Activated CD4-positive, alpha-beta T cell treated with anti-CD3 and anti-CD28 coated beads, Interleukin-2, amount 10 ng/mL, durations not matched to agents 24 days and 14 days (primary cell): Measurements from ENCODE around the gene GRID2. TPM values are rescaled to one million over a fixed set of nuclear protein-coding genes. Genes with fewer than 3 reads are reported as not detected.

Source experiments
- DNase-seq: peaks from one replicate; pipeline ENCODE4 v3.0.0; 2022
- H3K27ac Mint-ChIP-seq: one replicate; pipeline ENCODE4 v1.8.0; 2022; ENCODE audit warnings: mild to moderate bottlenecking, mixed read lengths
- H3K27me3 Mint-ChIP-seq: one replicate; pipeline ENCODE4 v1.8.0; 2022; ENCODE audit warnings: mixed read lengths
- H3K36me3 Mint-ChIP-seq: one replicate; pipeline ENCODE4 v1.8.0; 2022; ENCODE audit warnings: low read depth, mild to moderate bottlenecking, mixed read lengths
- H3K4me1 Mint-ChIP-seq: one replicate; pipeline ENCODE4 v1.8.0; 2021; ENCODE audit warnings: mixed read lengths
- H3K4me3 Mint-ChIP-seq: one replicate; pipeline ENCODE4 v1.8.0; 2022; ENCODE audit warnings: mild to moderate bottlenecking, moderate library complexity, mixed read lengths
- H3K9me3 Mint-ChIP-seq: one replicate; pipeline ENCODE4 v1.8.0; 2021; ENCODE audit warnings: mixed read lengths
- intact Hi-C: fragments of 100-400 bp; cut with micrococcal nuclease; formaldehyde crosslinking; loops from one replicate; pipeline ENCODE4 v1.15.1; 2023
- total RNA-seq: library from RNA; stranded (reverse); gene quantifications from 2 replicates; pipeline ENCODE4 v1.2.3, GENCODE V29; 2022

GRID2 gene
- total RNA-seq, 1 donor from 2014 or later, result not detected

- no peak overlapping the region for H3K27ac Mint-ChIP-seq
- no peaks in the 10 kb centered on the region for H3K36me3 Mint-ChIP-seq
- no peaks in the 10 kb centered on the region for H3K4me1 Mint-ChIP-seq
- no peaks in the 10 kb centered on the region for H3K27me3 Mint-ChIP-seq
- H3K4me3 Mint-ChIP-seq, result no peak overlapping the region
- intact Hi-C loops, result no loop called here
- DNase-seq, result no peak
- H3K9me3 Mint-ChIP-seq, result no peaks in the 10 kb centered on the region
These were observed 374.0 kb downstream of the GRID2 start for GRCh38 chr4:92677805-92678204.

- H3K27ac Mint-ChIP-seq, result no peak overlapping the region
- H3K4me1 Mint-ChIP-seq, result no peaks in the 10 kb centered on the region
- no peak for DNase-seq
- no peaks in the 10 kb centered on the region for H3K36me3 Mint-ChIP-seq
- no peak overlapping the region for H3K4me3 Mint-ChIP-seq
- H3K27me3 Mint-ChIP-seq, result no peaks in the 10 kb centered on the region
- no peaks in the 10 kb centered on the region for H3K9me3 Mint-ChIP-seq
- intact Hi-C loops, result no loop called here
These were observed 374.5 kb downstream of the GRID2 start for GRCh38 chr4:92678292-92678691.

- Mint-ChIP-seq H3K4me1 (no peaks in the 10 kb centered on the region), H3K9me3 (no peaks in the 10 kb centered on the region), H3K27ac (no peak overlapping the region), H3K27me3 (no peaks in the 10 kb centered on the region), H3K4me3 (no peak overlapping the region), H3K36me3 (no peaks in the 10 kb centered on the region)
- no peak for DNase-seq
- intact Hi-C loops, result no loop called here
These were observed 375.4 kb downstream of the GRID2 start for GRCh38 chr4:92679149-92679548.

DNA sequence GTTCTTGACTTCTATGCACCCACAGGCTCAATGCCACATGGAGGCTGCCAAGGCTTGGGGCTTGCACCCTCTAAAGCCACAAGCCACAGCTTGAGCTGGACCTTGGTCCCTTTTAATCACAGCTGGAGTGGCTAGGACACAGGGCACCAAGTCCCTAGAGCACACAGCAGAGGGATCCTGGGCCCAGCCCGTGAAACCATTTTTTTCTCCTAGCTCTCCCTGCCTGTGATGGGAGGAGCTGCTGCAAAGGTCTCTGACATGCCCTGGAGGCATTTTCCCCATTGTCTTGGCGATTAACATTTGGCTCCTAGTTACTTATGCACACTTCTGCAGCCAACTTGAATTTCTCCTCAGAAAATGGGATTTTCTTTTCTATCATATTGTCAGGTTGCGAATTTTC is 410.9 kb downstream of the GRID2 start:
- intact Hi-C loops, result no loop called here
- Mint-ChIP-seq H3K36me3 (no peaks in the 10 kb centered on the region), H3K27me3 (no peaks in the 10 kb centered on the region), H3K9me3 (peaks cover 7% of the 10 kb centered on the region), H3K4me1 (no peaks in the 10 kb centered on the region), H3K27ac (no peak overlapping the region), H3K4me3 (no peak overlapping the region)
- no peak for DNase-seq

DNA sequence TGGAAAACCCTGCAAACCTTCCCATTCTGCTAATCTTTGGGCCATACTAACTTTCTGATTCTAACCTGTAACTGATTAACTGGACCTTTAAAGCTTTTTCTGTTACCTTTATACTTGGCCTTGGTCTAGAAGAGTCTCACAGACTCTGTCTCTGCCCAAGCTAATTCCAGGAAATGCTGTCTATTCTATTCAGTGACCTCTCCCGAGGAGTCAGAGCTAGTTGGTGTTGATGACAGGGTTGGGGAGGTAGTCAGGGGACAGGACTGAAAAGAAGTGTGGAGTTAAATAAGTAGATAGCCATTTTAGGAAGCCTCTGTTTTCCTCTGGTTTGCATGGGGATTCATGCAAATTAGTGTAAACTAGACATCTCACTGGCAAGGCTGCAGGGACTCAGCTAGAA is 429.5 kb downstream of the GRID2 start:
- intact Hi-C loops, result no loop called here
- Mint-ChIP-seq H3K27ac (no peak overlapping the region), H3K4me1 (no peaks in the 10 kb centered on the region), H3K4me3 (no peak overlapping the region), H3K9me3 (no peaks in the 10 kb centered on the region), H3K27me3 (no peaks in the 10 kb centered on the region), H3K36me3 (no peaks in the 10 kb centered on the region)
- no peak for DNase-seq

- intact Hi-C loops, result no loop called here
- Mint-ChIP-seq H3K27me3 (no peaks in the 10 kb centered on the region), H3K9me3 (no peaks in the 10 kb centered on the region), H3K27ac (no peak overlapping the region), H3K4me1 (no peaks in the 10 kb centered on the region), H3K4me3 (no peak overlapping the region), H3K36me3 (no peaks in the 10 kb centered on the region)
- no peak for DNase-seq
These were observed 431.4 kb downstream of the GRID2 start for GRCh38 chr4:92735025-92735665.

GRCh38 chr4:92760433-92760832 is 456.7 kb downstream of the GRID2 start:
- Mint-ChIP-seq H3K4me1 (no peaks in the 10 kb centered on the region), H3K27ac (no peak overlapping the region), H3K9me3 (no peaks in the 10 kb centered on the region), H3K4me3 (no peak overlapping the region), H3K27me3 (no peaks in the 10 kb centered on the region), H3K36me3 (no peaks in the 10 kb centered on the region)
- intact Hi-C loops, result no loop called here
- DNase-seq, result no peak

DNA sequence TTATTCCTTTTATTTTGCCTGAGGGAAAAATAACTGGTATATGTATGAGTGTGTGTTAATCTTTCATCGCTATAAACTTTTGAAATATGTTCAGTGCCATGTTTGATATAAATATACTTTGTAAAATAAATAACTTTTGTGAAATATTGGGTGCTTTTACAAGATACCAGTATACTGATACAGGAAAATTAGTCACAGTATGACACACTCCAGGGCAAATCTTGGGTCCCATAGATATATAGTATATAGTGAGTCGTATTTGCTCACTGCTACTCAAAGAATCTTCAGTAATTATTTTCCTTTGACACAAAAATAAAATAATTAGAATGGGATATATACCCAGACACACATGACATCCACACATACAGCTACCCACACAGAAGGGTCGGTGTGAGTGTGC is 472.3 kb downstream of the GRID2 start:
- intact Hi-C loops, result no loop called here

DNA sequence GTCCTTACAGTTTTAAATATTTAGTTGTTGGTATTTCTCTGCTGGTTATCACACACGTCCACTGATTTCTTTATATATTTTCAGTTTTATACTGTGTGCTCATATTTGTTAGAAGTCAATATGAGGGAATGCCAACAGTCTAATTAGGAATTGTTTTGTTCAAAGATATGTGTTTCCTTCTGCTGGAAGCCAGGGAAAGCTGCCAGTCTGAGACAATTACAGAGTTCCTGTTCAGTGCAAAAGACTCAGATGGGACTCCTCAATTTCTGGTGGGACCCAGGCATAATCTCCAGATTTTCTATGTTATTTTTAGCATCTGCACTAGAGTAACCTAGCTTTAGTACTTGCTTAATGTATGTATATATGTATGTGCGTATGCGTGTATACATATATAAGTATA is 486.0 kb downstream of the GRID2 start:
- intact Hi-C loops, result no loop called here
- no peak for DNase-seq
- no peaks in the 10 kb centered on the region for H3K27me3 Mint-ChIP-seq
- peaks cover 3% of the 10 kb centered on the region for H3K9me3 Mint-ChIP-seq
- no peak overlapping the region for H3K4me3 Mint-ChIP-seq
- no peak overlapping the region for H3K27ac Mint-ChIP-seq
- H3K4me1 Mint-ChIP-seq, result no peaks in the 10 kb centered on the region
- no peaks in the 10 kb centered on the region for H3K36me3 Mint-ChIP-seq

More for the DNA sequence above, 472.3 kb downstream of the GRID2 start:
- Mint-ChIP-seq H3K9me3 (no peaks in the 10 kb centered on the region), H3K27me3 (no peaks in the 10 kb centered on the region), H3K36me3 (no peaks in the 10 kb centered on the region), H3K4me3 (no peak overlapping the region), H3K27ac (no peak overlapping the region), H3K4me1 (no peaks in the 10 kb centered on the region)
- no peak for DNase-seq

- intact Hi-C loops, result no loop called here
- Mint-ChIP-seq H3K4me3 (no peak overlapping the region), H3K9me3 (peaks cover 3% of the 10 kb centered on the region), H3K4me1 (no peaks in the 10 kb centered on the region), H3K27ac (no peak overlapping the region), H3K36me3 (no peaks in the 10 kb centered on the region), H3K27me3 (no peaks in the 10 kb centered on the region)
- DNase-seq, result no peak
These were observed 488.2 kb downstream of the GRID2 start for GRCh38 chr4:92791871-92792440.

DNA sequence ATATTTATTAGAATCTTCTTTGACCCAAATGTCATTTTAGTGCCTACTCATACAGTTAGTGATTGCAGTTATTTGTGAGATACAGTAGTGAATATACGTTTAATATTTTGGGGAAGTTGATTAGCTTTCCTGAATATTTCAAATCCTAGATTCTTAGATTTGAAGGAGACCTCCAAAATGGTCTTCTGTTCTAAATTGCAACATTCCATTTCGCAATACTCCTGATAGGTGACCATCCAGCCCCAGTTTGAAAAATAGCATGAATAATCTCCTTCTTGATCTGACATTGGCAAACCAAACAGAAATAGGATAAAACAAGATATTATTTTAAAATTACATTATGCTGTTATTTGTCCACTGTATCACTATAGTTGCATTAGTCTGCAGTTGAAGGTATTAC is 505.6 kb downstream of the GRID2 start:
- Mint-ChIP-seq H3K36me3 (no peaks in the 10 kb centered on the region), H3K9me3 (no peaks in the 10 kb centered on the region), H3K27ac (no peak overlapping the region), H3K27me3 (no peaks in the 10 kb centered on the region), H3K4me3 (no peak overlapping the region), H3K4me1 (no peaks in the 10 kb centered on the region)
- DNase-seq, result no peak
- intact Hi-C loops, result no loop called here

GRCh38 chr4:92812652-92813051 is 508.9 kb downstream of the GRID2 start:
- no peak for DNase-seq
- no peaks in the 10 kb centered on the region for H3K9me3 Mint-ChIP-seq
- intact Hi-C loops, result no loop called here
- H3K4me1 Mint-ChIP-seq, result no peaks in the 10 kb centered on the region
- no peak overlapping the region for H3K27ac Mint-ChIP-seq
- no peaks in the 10 kb centered on the region for H3K27me3 Mint-ChIP-seq
- no peaks in the 10 kb centered on the region for H3K36me3 Mint-ChIP-seq
- H3K4me3 Mint-ChIP-seq, result no peak overlapping the region

DNA sequence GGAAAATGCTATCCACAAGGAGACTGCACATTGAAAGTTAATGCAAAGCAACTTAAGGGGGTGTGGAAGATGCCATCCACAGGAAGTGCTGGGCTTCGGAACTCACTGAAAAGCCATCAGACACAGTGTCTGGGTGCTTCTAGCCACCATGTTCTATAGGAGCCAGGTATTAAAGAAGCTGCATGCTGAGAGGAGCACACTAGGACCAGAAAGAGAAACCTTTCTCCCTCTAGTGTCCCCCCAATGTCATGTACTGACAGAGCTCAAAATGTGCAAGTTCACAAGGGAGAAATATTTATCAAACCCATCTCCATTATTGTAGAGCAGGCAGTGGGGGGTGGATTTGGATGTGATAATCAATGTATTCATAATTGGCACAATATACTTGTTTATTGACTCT is 510.9 kb downstream of the GRID2 start:
- DNase-seq, result no peak
- H3K27ac Mint-ChIP-seq, result no peak overlapping the region
- intact Hi-C loops, result no loop called here
- no peaks in the 10 kb centered on the region for H3K27me3 Mint-ChIP-seq
- no peaks in the 10 kb centered on the region for H3K4me1 Mint-ChIP-seq
- H3K36me3 Mint-ChIP-seq, result no peaks in the 10 kb centered on the region
- no peaks in the 10 kb centered on the region for H3K9me3 Mint-ChIP-seq
- no peak overlapping the region for H3K4me3 Mint-ChIP-seq

- Mint-ChIP-seq H3K9me3 (no peaks in the 10 kb centered on the region), H3K36me3 (no peaks in the 10 kb centered on the region), H3K27me3 (no peaks in the 10 kb centered on the region), H3K4me3 (no peak overlapping the region), H3K4me1 (no peaks in the 10 kb centered on the region), H3K27ac (no peak overlapping the region)
- no peak for DNase-seq
- intact Hi-C loops, result no loop called here
These were observed 521.5 kb downstream of the GRID2 start for GRCh38 chr4:92825256-92825655.

- Mint-ChIP-seq H3K36me3 (no peaks in the 10 kb centered on the region), H3K27me3 (no peaks in the 10 kb centered on the region), H3K4me1 (no peaks in the 10 kb centered on the region), H3K27ac (no peak overlapping the region), H3K9me3 (no peaks in the 10 kb centered on the region), H3K4me3 (no peak overlapping the region)
- DNase-seq, result no peak
- intact Hi-C loops, result no loop called here
These were observed 522.0 kb downstream of the GRID2 start for GRCh38 chr4:92825791-92826190.
